Right lobe of liver (tissue), 4 donors: ENCODE results near the gene OASL.

ENCODE experiments used
- POLR2A ChIP-seq: fragments of 450-650 bp; IDR thresholded peaks from one replicate; pipeline ENCODE4 v1.6.1; 2017; ENCODE audit warnings: antibody characterized with exemption, mild to moderate bottlenecking
- TF ChIP-seq, protein P1 (sequence below), 4 donors: fragments of 200-600 bp in 3 of 4; fragments of 450-650 bp in 1 of 4; IDR thresholded peaks; one replicate each; pipeline versions ENCODE4 v1.5.1 to v1.8.0; 2016 to 2022; ENCODE audit warnings: antibody characterized with exemption in 4 of 4, mild to moderate bottlenecking in 2 of 4
- donor health status: DM: no; HTN: no; CAD: no.
- donor health status: DM: no; HTN: no; CAD: no.
- donor health status: DM: no; HTN: yes; CAD: no.

DNA sequence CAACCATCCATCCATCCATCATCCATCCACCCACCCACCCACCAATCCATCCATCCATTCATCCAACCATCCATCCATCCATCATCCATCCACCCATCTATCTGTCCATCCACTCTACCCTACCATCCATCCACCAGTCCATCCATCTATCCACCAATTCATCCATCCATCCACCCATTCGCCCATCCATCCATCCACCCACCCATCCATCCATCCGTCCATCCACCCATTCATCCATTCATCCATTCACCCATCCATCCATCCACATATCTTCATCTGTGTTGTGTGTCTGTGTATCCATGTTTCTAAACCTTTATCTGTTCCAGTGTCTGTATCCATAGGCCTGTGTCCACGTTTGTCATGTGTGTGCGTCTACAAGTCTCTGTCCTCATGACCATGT, 50.8 kb downstream of the OASL start:
- TF ChIP-seq, protein P1, sequence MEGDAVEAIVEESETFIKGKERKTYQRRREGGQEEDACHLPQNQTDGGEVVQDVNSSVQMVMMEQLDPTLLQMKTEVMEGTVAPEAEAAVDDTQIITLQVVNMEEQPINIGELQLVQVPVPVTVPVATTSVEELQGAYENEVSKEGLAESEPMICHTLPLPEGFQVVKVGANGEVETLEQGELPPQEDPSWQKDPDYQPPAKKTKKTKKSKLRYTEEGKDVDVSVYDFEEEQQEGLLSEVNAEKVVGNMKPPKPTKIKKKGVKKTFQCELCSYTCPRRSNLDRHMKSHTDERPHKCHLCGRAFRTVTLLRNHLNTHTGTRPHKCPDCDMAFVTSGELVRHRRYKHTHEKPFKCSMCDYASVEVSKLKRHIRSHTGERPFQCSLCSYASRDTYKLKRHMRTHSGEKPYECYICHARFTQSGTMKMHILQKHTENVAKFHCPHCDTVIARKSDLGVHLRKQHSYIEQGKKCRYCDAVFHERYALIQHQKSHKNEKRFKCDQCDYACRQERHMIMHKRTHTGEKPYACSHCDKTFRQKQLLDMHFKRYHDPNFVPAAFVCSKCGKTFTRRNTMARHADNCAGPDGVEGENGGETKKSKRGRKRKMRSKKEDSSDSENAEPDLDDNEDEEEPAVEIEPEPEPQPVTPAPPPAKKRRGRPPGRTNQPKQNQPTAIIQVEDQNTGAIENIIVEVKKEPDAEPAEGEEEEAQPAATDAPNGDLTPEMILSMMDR (IDR thresholded peaks at IDR 0.05), result no peak
- no peak for TF ChIP-seq POLR2A
